Urinary bladder (tissue), 4 donors: Measurements from ENCODE around the gene RGS14. TPM values are rescaled to one million over a fixed set of nuclear protein-coding genes. Genes with fewer than 3 reads are reported as not detected.

Experiments used
- DNase-seq: peaks from one replicate; pipeline ENCODE4 v3.0.0-alpha.2; 2015; ENCODE audit errors: extremely low spot score
- H3K27ac ChIP-seq: one replicate; pipeline ENCODE4 v1.5.1; 2013; ENCODE audit warnings: low read depth, mild to moderate bottlenecking, moderate library complexity
- H3K36me3 ChIP-seq: one replicate; pipeline ENCODE4 v1.6.1; 2013; ENCODE audit warnings: mild to moderate bottlenecking, moderate library complexity; ENCODE audit not compliant: insufficient read depth
- H3K4me1 ChIP-seq: one replicate; pipeline ENCODE4 v1.6.1; 2013; ENCODE audit warnings: mild to moderate bottlenecking, moderate library complexity; ENCODE audit not compliant: insufficient read depth
- H3K4me3 ChIP-seq: one replicate; pipeline ENCODE4 v1.5.1; 2013; ENCODE audit warnings: low read depth, low read length
- WGBS: extraction: QIAGEN DNeasy Blood & Tissue Kit; methylation state at CpG from one replicate; pipeline ENCODE4 v1.1.7; 2013; 5-methylcytosine and 5-hydroxymethylcytosine counted together
- polyA plus RNA-seq: library from polyadenylated mRNA; stranded (reverse); fragments of 200-250 nt; gene quantifications from one replicate; pipeline ENCODE4 v1.2.3, GENCODE V29; 2013
- total RNA-seq: library from RNA; depleted of rRNA; stranded (reverse); fragments of >200 nt; gene quantifications from one replicate; pipeline ENCODE4 v1.2.3, GENCODE V29; 2014
- donor health status: healthy with polysubstance abuse.
- donor health status: healthy.

The RGS14 gene
- total and polyA plus RNA-seq, 2 donors, result 4.7 to 16.4 TPM

DNA sequence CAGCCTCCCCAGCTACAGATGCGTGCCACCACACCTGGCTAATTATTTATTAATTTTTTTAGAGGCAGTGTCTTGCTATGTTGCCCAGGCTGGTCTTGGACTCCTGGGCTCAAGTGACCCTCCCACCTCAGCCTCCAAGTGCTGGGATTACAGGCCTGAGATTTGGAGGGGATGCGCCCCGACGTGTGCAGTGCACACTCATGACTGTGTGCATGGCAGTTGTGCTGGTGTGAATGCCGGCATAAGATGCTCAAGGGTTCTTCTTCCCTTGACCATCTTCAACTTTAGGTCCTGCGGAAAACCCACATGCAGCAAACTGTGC is 23.0 kb downstream of the RGS14 start:
- WGBS, result 88% methylated on average over 6 of the region's 6 CpGs
- Histone ChIP-seq H3K4me1 (no peaks in the 10 kb centered on the region), H3K27ac (no peak overlapping the region), H3K36me3 (no peaks in the 10 kb centered on the region), H3K4me3 (no peak overlapping the region)
- DNase-seq, result no peak

DNA sequence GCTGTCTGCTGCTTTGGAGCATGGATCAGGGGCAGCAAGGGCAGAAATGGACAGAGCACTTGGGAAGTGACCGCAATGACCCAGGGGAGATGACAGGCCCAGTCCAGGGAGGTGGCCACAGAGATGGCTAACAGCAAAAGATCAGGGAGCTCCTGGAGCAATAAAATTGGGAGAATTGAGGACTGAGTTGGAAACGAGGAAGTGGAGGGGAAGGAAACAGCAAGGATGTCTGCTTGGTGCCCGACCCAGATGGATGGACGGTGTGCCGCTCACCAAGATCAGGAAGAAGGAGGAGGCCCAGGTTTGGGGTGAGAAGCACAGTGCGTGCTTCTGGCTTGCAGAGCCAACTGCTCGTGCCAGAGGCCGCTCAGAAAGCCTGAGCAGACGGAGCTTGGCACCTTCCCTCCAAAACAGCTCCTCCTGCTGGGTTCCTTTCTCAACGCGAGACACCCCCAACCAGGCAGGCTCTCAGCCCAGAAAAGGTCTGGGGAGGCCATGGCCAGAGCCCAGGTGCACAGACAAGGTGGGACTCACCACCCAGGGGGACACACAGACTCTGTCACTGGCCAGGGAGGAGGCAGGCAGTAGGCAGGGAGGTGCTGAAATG is 24.8 kb downstream of the RGS14 start:
- Histone ChIP-seq H3K27ac (no peak overlapping the region), H3K36me3 (no peaks in the 10 kb centered on the region), H3K4me1 (no peaks in the 10 kb centered on the region), H3K4me3 (no peak overlapping the region)
- no peak for DNase-seq
- 30% methylated on average over 11 of the region's 11 CpGs for WGBS

- 84% methylated on average over 9 of the region's 9 CpGs for WGBS
- Histone ChIP-seq H3K27ac (no peak overlapping the region), H3K4me3 (no peak overlapping the region), H3K36me3 (no peaks in the 10 kb centered on the region), H3K4me1 (no peaks in the 10 kb centered on the region)
- DNase-seq, result no peak
Observed at GRCh38 chr5:177383181-177383580, 25.5 kb downstream of the RGS14 start.

DNA sequence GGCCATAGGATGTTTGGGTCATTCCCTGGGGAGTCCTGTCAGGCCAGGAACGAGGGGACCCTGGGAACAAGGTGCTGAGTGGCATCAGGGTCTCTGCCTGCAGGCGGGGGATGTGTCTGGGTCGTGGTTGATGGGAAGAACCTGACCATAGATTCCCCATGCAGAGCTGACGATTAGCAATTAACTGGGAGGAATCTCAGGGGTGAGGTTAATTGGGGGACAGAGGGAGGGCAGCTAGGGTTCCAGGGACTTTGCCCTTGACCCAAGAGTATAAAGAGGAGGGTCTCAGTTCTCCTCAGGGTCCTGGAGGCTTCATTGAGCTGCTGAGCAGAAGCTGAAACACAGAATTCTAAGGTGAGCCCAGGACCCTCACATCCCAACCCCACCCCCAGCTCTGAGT is 26.4 kb downstream of the RGS14 start, which contains the start of gene SLC34A1:
Gene SLC34A1, plus strand, starts transcription at position 301 of the 400 bp plus-strand sequence. CDS start 1,308 bp downstream, outside the sequence.
- no peak for DNase-seq
- no peaks in the 10 kb centered on the region for H3K4me1 ChIP-seq
- 68% methylated on average over 4 of the region's 4 CpGs for WGBS
- H3K36me3 ChIP-seq, result no peaks in the 10 kb centered on the region
- H3K4me3 ChIP-seq, result no peak within 1 kb of the TSS
- no peak within 1 kb of the TSS for H3K27ac ChIP-seq

DNA sequence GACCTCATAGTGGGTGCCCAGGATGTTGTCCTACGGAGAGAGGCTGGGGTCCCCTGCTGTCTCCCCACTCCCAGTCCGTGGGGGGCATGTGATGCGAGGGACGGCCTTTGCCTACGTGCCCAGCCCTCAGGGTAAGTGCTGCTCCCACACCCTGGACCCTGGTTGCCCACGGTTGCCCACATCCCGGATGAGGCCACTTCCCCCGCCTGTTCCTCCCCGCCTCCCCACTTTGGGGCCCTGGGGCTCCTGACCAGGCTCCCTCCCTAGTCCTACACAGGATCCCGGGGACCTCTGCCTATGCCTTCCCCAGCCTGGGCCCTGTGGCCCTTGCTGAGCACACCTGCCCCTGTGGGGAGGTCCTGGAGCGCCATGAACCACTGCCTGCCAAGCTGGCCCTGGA is 28.0 kb downstream of the RGS14 start:
- no peak for DNase-seq
- H3K4me3 ChIP-seq, result no peak overlapping the region
- 69% methylated on average over 11 of the region's 11 CpGs for WGBS
- H3K4me1 ChIP-seq, result no peaks in the 10 kb centered on the region
- no peaks in the 10 kb centered on the region for H3K36me3 ChIP-seq
- H3K27ac ChIP-seq, result no peak overlapping the region

DNA sequence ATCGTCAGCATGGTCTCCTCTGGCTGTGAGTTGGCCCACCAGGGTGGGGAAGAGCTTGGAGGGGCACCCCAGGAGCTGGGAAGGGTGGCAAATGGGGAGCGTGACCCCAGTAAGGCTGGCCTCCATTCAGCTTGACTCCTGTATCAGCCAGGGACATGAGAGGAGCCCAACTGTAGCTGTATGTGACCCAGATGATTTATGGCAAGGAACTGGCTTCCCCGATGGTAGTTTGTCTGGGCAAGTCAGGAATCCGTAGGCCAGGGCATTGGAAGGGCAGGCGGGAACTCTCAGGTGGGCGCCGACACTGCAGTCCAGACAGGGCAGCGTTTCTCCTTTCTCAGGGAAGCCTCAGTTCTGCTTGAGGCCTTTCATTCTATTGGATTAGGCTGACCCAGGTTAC is 28.8 kb downstream of the RGS14 start:
- no peak for DNase-seq
- Histone ChIP-seq H3K4me3 (no peak overlapping the region), H3K36me3 (no peaks in the 10 kb centered on the region), H3K4me1 (no peaks in the 10 kb centered on the region), H3K27ac (no peak overlapping the region)
- WGBS, result 80% methylated on average over 8 of the region's 8 CpGs

DNA sequence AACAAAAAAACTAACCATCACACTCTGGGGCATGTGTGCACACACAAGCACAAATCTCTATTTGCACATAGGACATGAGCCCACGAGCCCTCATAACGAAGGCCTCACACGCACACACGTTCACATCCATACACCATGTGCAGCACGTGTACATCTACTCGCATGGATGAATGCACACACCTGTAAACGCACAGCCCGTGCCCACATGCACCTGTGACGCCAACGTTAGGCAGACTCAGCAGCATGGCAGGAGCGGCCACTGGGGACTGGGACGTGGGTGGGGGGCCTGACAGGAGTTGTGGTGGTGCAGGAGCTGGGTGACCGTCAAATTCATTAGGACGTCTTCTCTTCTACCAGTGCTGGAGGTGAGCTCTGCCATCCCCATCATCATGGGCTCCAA is 29.7 kb downstream of the RGS14 start:
- Histone ChIP-seq H3K36me3 (no peaks in the 10 kb centered on the region), H3K27ac (no peak overlapping the region), H3K4me1 (no peaks in the 10 kb centered on the region), H3K4me3 (no peak overlapping the region)
- DNase-seq, result no peak
- 88% methylated on average over 14 of the region's 14 CpGs for WGBS

DNA sequence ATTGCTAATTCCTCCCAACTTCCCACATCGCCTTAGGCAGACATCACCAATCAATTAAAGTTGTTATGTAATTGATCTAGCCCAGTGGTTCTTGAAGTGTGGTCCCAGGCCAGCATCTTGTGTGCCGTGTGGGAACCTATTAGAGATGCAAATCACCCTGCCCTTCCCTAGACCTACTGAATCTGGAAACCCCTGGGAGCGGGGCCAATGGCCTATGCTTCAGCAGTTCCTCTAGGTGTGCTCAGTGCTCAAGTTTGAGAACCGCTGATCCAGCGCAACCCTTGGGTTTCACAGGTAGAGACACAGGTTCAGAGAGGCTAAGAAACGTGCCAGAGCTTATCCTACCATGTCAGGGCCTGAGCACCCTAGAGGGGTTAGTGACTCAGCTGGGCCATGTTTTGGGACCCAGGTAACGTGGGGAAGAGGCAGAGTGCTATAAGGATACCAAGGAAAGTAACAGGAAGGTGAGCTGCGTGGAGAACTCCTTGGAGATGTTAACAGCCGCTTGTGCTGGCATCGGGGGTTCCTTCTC is 30.9 kb downstream of the RGS14 start:
- no peaks in the 10 kb centered on the region for H3K36me3 ChIP-seq
- 85% methylated on average over 10 of the region's 10 CpGs for WGBS
- no peak overlapping the region for H3K4me3 ChIP-seq
- H3K27ac ChIP-seq, result no peak overlapping the region
- DNase-seq, result no peak
- H3K4me1 ChIP-seq, result no peaks in the 10 kb centered on the region

- Histone ChIP-seq H3K4me3 (no peak overlapping the region), H3K36me3 (no peaks in the 10 kb centered on the region), H3K4me1 (no peaks in the 10 kb centered on the region), H3K27ac (no peak overlapping the region)
- 25% methylated on average over 21 of the region's 21 CpGs for WGBS
- peak; percentile 86 for DNase-seq
Observed at GRCh38 chr5:177389241-177390169, 31.8 kb downstream of the RGS14 start.

DNA sequence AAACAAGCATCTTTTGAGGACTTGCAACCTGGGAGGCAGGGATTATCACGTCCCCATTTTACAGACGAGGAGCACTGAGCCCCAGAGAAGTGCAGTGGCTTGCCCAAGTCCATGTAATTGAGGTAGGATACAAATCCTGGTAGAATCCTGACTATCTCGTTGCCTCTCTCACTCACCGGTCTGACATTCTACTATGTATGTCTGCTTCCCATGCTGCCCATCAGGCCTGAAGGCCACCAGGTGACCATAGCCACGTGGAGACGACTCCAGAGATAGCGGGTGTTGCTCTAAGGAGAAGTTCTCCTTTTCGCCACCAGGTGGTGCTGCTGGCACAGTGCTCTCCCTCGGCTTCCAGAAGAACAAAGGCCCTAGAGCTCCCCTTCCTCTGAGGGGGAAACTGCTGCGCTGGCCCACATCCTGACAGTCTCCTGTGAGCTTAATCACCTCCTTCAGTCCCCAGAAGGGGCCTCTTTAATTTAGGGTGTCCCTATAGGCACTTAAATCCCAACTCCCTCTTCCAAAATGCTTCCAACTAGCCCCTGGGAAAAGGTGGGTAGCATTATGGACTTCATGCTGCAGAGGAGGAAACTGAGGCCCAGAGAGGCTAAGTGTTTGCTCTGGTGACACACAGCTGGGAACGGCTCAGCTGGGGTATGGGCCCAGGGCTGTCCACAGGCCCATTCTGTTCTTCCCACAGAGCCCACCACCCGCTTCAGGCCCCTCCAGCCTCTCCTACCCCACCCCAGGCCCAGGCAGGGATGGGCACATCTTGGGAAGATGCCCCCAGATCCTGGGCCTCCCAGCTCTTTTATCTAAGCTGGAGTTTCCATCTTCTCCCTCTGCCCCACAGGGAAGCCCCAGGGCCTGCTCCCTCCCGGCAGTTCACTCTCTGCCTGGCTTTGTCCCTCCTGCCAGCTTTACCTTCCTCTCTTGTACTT is 32.9 kb downstream of the RGS14 start:
- Histone ChIP-seq H3K36me3 (no peaks in the 10 kb centered on the region), H3K27ac (no peak overlapping the region), H3K4me1 (no peaks in the 10 kb centered on the region), H3K4me3 (no peak overlapping the region)
- 26% methylated on average over 13 of the region's 13 CpGs for WGBS
- peak; percentile 84 for DNase-seq

- no peaks in the 10 kb centered on the region for H3K36me3 ChIP-seq
- H3K27ac ChIP-seq, result no peak overlapping the region
- no peaks in the 10 kb centered on the region for H3K4me1 ChIP-seq
- no peak for DNase-seq
- 86% methylated on average over 5 of the region's 5 CpGs for WGBS
- H3K4me3 ChIP-seq, result no peak overlapping the region
Observed at GRCh38 chr5:177392765-177393164, 35.0 kb downstream of the RGS14 start.

GRCh38 chr5:177393206-177393765 is 35.6 kb downstream of the RGS14 start:
- H3K4me3 ChIP-seq, result no peak overlapping the region
- H3K27ac ChIP-seq, result no peak overlapping the region
- 58% methylated on average over 1 of the region's 1 CpG for WGBS
- no peaks in the 10 kb centered on the region for H3K36me3 ChIP-seq
- H3K4me1 ChIP-seq, result no peaks in the 10 kb centered on the region
- DNase-seq, result no peak

DNA sequence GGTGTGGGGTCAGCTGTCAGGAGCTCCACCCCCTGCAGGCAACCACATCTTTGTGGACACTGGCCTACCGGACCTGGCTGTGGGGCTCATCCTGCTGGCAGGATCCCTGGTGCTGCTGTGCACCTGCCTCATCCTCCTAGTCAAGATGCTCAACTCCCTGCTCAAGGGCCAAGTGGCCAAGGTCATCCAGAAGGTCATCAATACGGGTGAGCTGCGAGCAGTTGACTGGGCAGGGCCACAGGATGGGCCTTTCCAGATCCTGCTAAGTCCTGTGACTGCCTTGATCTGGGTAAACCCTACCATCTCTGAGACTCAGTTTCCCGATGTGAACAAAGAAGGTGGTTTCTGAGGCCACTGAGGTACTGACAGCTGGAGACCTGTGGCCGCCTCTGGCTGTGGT is 36.3 kb downstream of the RGS14 start:
- 83% methylated on average over 5 of the region's 5 CpGs for WGBS
- H3K36me3 ChIP-seq, result no peaks in the 10 kb centered on the region
- no peak for DNase-seq

More for the DNA sequence above, 36.3 kb downstream of the RGS14 start:
- Histone ChIP-seq H3K27ac (no peak overlapping the region), H3K4me1 (no peaks in the 10 kb centered on the region), H3K4me3 (no peak overlapping the region)
